GM21528 (cell line): Measurements from ENCODE around the gene SLC6A13.
"Not testable (repeated sequence)": the region's sequence is repeated elsewhere in the genome, so short reads cannot be mapped to it uniquely, and the experiment has no call there.

Experiments
- ATAC-seq: cut with Tn5 transposase; IDR thresholded peaks from one replicate; pipeline ENCODE4 v1.9.1; 2021; ENCODE audit warnings: mild to moderate bottlenecking, moderate library complexity; ENCODE audit not compliant: unreplicated experiment, low FRiP score

Gene SLC6A13

GRCh38 chr12:218728-219590 lies 43.7 kb downstream of the SLC6A13 start:
- no peak for ATAC-seq

- ATAC-seq: no peak
Observed at GRCh38 chr12:218221-218620, 44.4 kb downstream of the SLC6A13 start.

- ATAC-seq: not testable (repeated sequence)
Observed at GRCh38 chr12:217029-217428, 45.6 kb downstream of the SLC6A13 start.

- ATAC-seq: no peak
Observed at GRCh38 chr12:215116-215515, 47.5 kb downstream of the SLC6A13 start.

GRCh38 chr12:214003-214741 lies 48.5 kb downstream of the SLC6A13 start, which contains the start of gene SLC6A12:
SLC6A12 (minus strand) TSS chr12:214157; CDS start chr12:209986, 4,171 bp downstream.
- no peak for ATAC-seq

GRCh38 chr12:213527-213932 lies 49.1 kb downstream of the SLC6A13 start:
- ATAC-seq: no peak

GRCh38 chr12:212715-213526 lies 49.7 kb downstream of the SLC6A13 start:
- no peak for ATAC-seq

GRCh38 chr12:212415-212714 lies 50.3 kb downstream of the SLC6A13 start:
- ATAC-seq: no peak

GRCh38 chr12:211639-212414 lies 50.8 kb downstream of the SLC6A13 start:
- no peak for ATAC-seq

GRCh38 chr12:211142-211465 lies 51.5 kb downstream of the SLC6A13 start:
- no peak for ATAC-seq

GRCh38 chr12:210277-211141 lies 52.1 kb downstream of the SLC6A13 start:
- no peak for ATAC-seq

- no peak for ATAC-seq
Observed at GRCh38 chr12:209851-210250, 52.8 kb downstream of the SLC6A13 start.

GRCh38 chr12:209246-209645 lies 53.4 kb downstream of the SLC6A13 start:
- ATAC-seq: no peak

GRCh38 chr12:208813-209212 lies 53.8 kb downstream of the SLC6A13 start:
- ATAC-seq: no peak

- ATAC-seq: no peak
Observed at GRCh38 chr12:207804-208203, 54.8 kb downstream of the SLC6A13 start.

- ATAC-seq: no peak
Observed at GRCh38 chr12:206746-207440, 55.7 kb downstream of the SLC6A13 start.

GRCh38 chr12:205026-205425 lies 57.6 kb downstream of the SLC6A13 start:
- ATAC-seq: no peak

- no peak for ATAC-seq
Observed at GRCh38 chr12:204261-204678, 58.4 kb downstream of the SLC6A13 start.
